ENCODE results near the gene LAPTM5. TPM values are rescaled to one million over a fixed set of nuclear protein-coding genes. Genes with fewer than 3 reads are reported as not detected.

The LAPTM5 gene
- total RNA-seq, 1 donor from 2014 or later, result 39.8 TPM

GRCh38 chr1:30742300-30742962 is 15.1 kb downstream of the LAPTM5 start:
- intact Hi-C loops (cut with DNase I), result no loop called here
- Histone ChIP-seq H3K27me3 (no peaks in the 10 kb centered on the region), H3K27ac (no peak overlapping the region), H3K4me1 (peaks cover 17% of the 10 kb centered on the region), H3K36me3 (no peaks in the 10 kb centered on the region), H3K9me3 (no peaks in the 10 kb centered on the region), H3K4me3 (no peak overlapping the region)
- TF ChIP-seq CTCF (IDR thresholded peaks at IDR 0.05), result no peak
- TF ChIP-seq POLR2A (IDR thresholded peaks at IDR 0.05), result no peak
- no peak for TF ChIP-seq POLR2AphosphoS5 (IDR thresholded peaks at IDR 0.05; ENCODE audit: insufficient read depth in 1 of 2, low read depth in 1 of 2)
- no peak for DNase-seq (ENCODE audit: extremely low spot score in 2 of 2)

GRCh38 chr1:30741239-30741894 is 16.2 kb downstream of the LAPTM5 start:
- no peak overlapping the region for H3K27ac ChIP-seq
- no peaks in the 10 kb centered on the region for H3K36me3 ChIP-seq
- no peak overlapping the region for H3K4me3 ChIP-seq
- peaks cover 7% of the 10 kb centered on the region for H3K4me1 ChIP-seq
- no peak for TF ChIP-seq POLR2A (IDR thresholded peaks at IDR 0.05)
- TF ChIP-seq CTCF (IDR thresholded peaks at IDR 0.05), result no peak
- TF ChIP-seq POLR2AphosphoS5 (IDR thresholded peaks at IDR 0.05; ENCODE audit: insufficient read depth in 1 of 2, low read depth in 1 of 2), result no peak
- H3K9me3 ChIP-seq, result no peaks in the 10 kb centered on the region
- H3K27me3 ChIP-seq, result no peaks in the 10 kb centered on the region
- no peak for DNase-seq (ENCODE audit: extremely low spot score in 2 of 2)
- intact Hi-C loops (cut with DNase I), result no loop called here

- Histone ChIP-seq H3K4me3 (no peak overlapping the region), H3K36me3 (no peaks in the 10 kb centered on the region), H3K4me1 (no peaks in the 10 kb centered on the region), H3K9me3 (no peaks in the 10 kb centered on the region), H3K27me3 (no peaks in the 10 kb centered on the region), H3K27ac (no peak overlapping the region)
- DNase-seq (ENCODE audit: extremely low spot score in 2 of 2), result no peak
- intact Hi-C loops (cut with DNase I), result no loop called here
- no peak for TF ChIP-seq POLR2A (IDR thresholded peaks at IDR 0.05)
- TF ChIP-seq CTCF (IDR thresholded peaks at IDR 0.05), result no peak
- no peak for TF ChIP-seq POLR2AphosphoS5 (IDR thresholded peaks at IDR 0.05; ENCODE audit: insufficient read depth in 1 of 2, low read depth in 1 of 2)
These were observed 17.0 kb downstream of the LAPTM5 start for GRCh38 chr1:30740251-30741238.

- H3K27ac ChIP-seq, result no peak overlapping the region
- no peaks in the 10 kb centered on the region for H3K27me3 ChIP-seq
- H3K36me3 ChIP-seq, result no peaks in the 10 kb centered on the region
- H3K9me3 ChIP-seq, result no peaks in the 10 kb centered on the region
- no peak for TF ChIP-seq POLR2AphosphoS5 (IDR thresholded peaks at IDR 0.05; ENCODE audit: insufficient read depth in 1 of 2, low read depth in 1 of 2)
- no peak for TF ChIP-seq POLR2A (IDR thresholded peaks at IDR 0.05)
- no peak for TF ChIP-seq CTCF (IDR thresholded peaks at IDR 0.05)
- DNase-seq (ENCODE audit: extremely low spot score in 2 of 2), result no peak
- no peaks in the 10 kb centered on the region for H3K4me1 ChIP-seq
- no peak overlapping the region for H3K4me3 ChIP-seq
- intact Hi-C loops (cut with DNase I), result no loop called here
These were observed 18.0 kb downstream of the LAPTM5 start for GRCh38 chr1:30739601-30740000.

All from vagina (tissue), 2 donors.